Non-pigmented ciliary epithelial cell (primary cell): ENCODE data around the gene MIA3.

Source experiments
- DNase-seq: peaks from one replicate; pipeline ENCODE4 v3.0.0-alpha.2; 2010; ENCODE audit warnings: low read depth

Gene MIA3

GRCh38 chr1:222618880-222619596, 1.1 kb downstream of the MIA3 start:
- DNase-seq: no peak

- no peak for DNase-seq
Measured at GRCh38 chr1:222620566-222620965, 2.7 kb downstream of the MIA3 start.

- DNase-seq: no peak
Measured at GRCh38 chr1:222622765-222623164, 4.9 kb downstream of the MIA3 start.

GRCh38 chr1:222623458-222623857, 5.6 kb downstream of the MIA3 start:
- no peak for DNase-seq

- DNase-seq: no peak
Measured at GRCh38 chr1:222624214-222624613, 6.3 kb downstream of the MIA3 start.

- DNase-seq: no peak
Measured at GRCh38 chr1:222627232-222627631, 9.3 kb downstream of the MIA3 start.

- DNase-seq: no peak
Measured at GRCh38 chr1:222629921-222630535, 12.1 kb downstream of the MIA3 start.

- DNase-seq: no peak
Measured at GRCh38 chr1:222631611-222632208, 13.8 kb downstream of the MIA3 start.

- no peak for DNase-seq
Measured at GRCh38 chr1:222632749-222633148, 14.9 kb downstream of the MIA3 start.

GRCh38 chr1:222634180-222635013, 16.5 kb downstream of the MIA3 start:
- DNase-seq: peak; percentile 77

- no peak for DNase-seq
Measured at GRCh38 chr1:222641269-222641948, 23.5 kb downstream of the MIA3 start.

GRCh38 chr1:222642468-222642867, 24.6 kb downstream of the MIA3 start:
- no peak for DNase-seq

- DNase-seq: no peak
Measured at GRCh38 chr1:222643606-222643937, 25.7 kb downstream of the MIA3 start.

- peak; percentile 93 for DNase-seq
Measured at GRCh38 chr1:222643938-222644635, 26.2 kb downstream of the MIA3 start.

- DNase-seq: no peak
Measured at GRCh38 chr1:222644636-222644980, 26.7 kb downstream of the MIA3 start.

GRCh38 chr1:222652676-222653075, 34.8 kb downstream of the MIA3 start:
- DNase-seq: no peak

GRCh38 chr1:222653178-222653827, 35.4 kb downstream of the MIA3 start:
- DNase-seq: no peak

- no peak for DNase-seq
Measured at GRCh38 chr1:222654849-222655248, 37.0 kb downstream of the MIA3 start.

- DNase-seq: no peak
Measured at GRCh38 chr1:222656391-222657155, 38.7 kb downstream of the MIA3 start.

GRCh38 chr1:222657899-222658298, 40.0 kb downstream of the MIA3 start:
- DNase-seq: no peak
